Measurements from ENCODE around the gene DIP2A. TPM values are rescaled to one million over a fixed set of nuclear protein-coding genes. Genes with fewer than 3 reads are reported as not detected.

Gene DIP2A
- total RNA-seq, 1 experiment from 2014 or later = 19.4 TPM

DNA sequence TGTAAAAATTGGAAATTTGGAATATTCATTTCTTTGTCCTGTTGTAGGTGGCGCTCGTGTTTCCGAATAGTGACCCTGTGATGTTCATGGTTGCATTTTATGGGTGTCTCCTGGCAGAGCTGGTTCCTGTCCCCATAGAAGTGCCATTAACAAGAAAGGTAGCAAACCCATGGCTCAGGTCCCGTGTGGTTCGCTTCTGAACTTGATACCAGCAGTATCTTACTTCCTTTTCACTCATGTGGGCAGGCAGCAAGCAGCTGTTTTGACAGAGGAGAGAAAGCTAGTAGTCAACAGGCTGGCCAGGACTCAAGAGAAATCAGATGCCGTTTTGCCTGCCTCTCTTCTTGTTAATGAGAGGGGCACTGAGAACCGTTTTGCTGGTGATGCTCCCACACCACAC, 73.4 kb downstream of the DIP2A start:
- DNase-seq = no peak
- H3K4me3 ChIP-seq (ENCODE audit: insufficient read depth, low read depth, low read length) = no peak overlapping the region
- H3K36me3 ChIP-seq (replicated peaks; ENCODE audit: control insufficient read depth, insufficient read depth, low read length) = peaks cover 2% of the 10 kb centered on the region
- H3K27me3 ChIP-seq (ENCODE audit: control insufficient read depth, insufficient read depth, low read length) = no peaks in the 10 kb centered on the region

GRCh38 chr21:46537026-46537425, 78.3 kb downstream of the DIP2A start:
- Histone ChIP-seq H3K27me3 (ENCODE audit: control insufficient read depth, insufficient read depth, low read length) (no peaks in the 10 kb centered on the region), H3K4me3 (ENCODE audit: insufficient read depth, low read depth, low read length) (no peak overlapping the region), H3K36me3 (replicated peaks; ENCODE audit: control insufficient read depth, insufficient read depth, low read length) (peaks cover 14% of the 10 kb centered on the region)
- DNase-seq = no peak

- H3K4me3 ChIP-seq (ENCODE audit: insufficient read depth, low read depth, low read length) = no peak overlapping the region
- H3K27me3 ChIP-seq (ENCODE audit: control insufficient read depth, insufficient read depth, low read length) = no peaks in the 10 kb centered on the region
- no peak for DNase-seq
- peaks cover 14% of the 10 kb centered on the region for H3K36me3 ChIP-seq (replicated peaks; ENCODE audit: control insufficient read depth, insufficient read depth, low read length)
Observed at GRCh38 chr21:46538262-46538661, 79.6 kb downstream of the DIP2A start.

DNA sequence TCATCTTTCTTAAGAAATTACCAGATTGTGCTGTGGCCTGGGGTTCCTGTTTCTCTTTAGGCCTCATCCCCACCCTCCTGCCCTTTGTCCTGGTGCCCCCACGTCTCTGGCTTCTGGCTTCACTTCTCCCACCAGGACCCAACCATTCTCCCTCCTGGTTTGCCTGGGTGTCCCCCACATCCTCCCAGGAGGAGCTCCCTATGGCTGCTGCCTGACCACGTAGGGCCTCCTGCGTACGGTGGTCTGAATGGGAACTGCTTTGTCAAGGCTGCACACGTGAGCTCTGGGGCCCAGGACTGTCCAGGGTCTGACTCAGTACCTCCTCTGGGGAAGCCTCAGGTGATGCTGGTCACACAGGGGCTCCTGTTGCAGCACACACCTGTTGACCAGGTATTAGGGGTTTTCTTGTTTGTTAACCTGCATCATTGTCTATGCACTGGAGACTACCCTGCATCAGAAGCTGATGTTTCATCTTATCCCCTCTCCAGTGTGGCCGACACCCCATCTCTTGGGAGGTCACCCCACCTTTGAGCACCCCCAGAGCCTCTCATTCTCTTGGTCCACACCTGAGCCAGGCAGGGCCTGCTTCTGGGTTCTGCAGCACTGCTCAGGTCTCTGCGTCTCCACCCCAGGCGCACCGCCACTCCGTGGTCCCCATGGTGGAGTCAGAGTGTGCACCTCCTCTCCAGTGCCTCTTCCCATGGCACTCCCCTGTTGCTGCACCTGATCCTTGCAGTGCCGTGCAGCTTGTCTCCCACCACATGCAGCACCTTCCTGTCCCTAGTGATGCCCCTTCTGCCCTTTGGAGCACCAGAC, 80.4 kb downstream of the DIP2A start:
- DNase-seq = peak; percentile 16
- Histone ChIP-seq H3K27me3 (ENCODE audit: control insufficient read depth, insufficient read depth, low read length) (no peaks in the 10 kb centered on the region), H3K4me3 (ENCODE audit: insufficient read depth, low read depth, low read length) (no peak overlapping the region), H3K36me3 (replicated peaks; ENCODE audit: control insufficient read depth, insufficient read depth, low read length) (peaks cover 14% of the 10 kb centered on the region)

DNA sequence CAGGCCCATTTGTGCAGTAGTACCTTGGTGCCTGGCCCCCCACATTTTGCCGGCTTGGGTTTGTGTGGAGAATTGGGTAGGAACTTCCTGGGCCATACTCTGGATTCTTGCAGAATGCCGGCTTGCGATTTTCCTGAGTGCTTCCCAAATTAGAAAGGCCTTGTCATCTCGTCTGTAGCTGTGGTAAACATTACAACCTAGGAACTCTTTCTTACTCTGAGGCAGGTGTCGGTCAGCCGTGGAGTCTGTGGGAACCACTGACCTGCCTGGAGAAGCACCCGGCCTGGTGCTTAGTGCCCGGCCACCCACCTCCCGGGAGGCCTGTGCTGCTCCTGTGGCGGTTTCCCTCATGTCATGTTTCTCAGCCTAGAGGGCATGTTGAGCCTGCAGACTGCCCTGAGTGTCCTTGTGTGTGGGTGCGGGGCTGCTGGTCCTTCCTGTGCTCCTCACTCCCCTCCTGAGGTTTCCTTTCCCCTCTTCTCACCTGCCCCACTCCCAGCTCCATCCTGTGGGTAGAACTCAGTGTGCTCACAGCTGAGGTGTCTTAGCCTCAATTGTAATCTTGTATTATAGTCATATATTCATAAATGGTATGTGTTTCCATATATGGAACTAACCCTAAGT, 81.5 kb downstream of the DIP2A start:
- Histone ChIP-seq H3K4me3 (ENCODE audit: insufficient read depth, low read depth, low read length) (no peak overlapping the region), H3K27me3 (ENCODE audit: control insufficient read depth, insufficient read depth, low read length) (no peaks in the 10 kb centered on the region), H3K36me3 (replicated peaks; ENCODE audit: control insufficient read depth, insufficient read depth, low read length) (peaks cover 16% of the 10 kb centered on the region)
- DNase-seq = peak; percentile 17

GRCh38 chr21:46542588-46543124, 84.0 kb downstream of the DIP2A start:
- no peaks in the 10 kb centered on the region for H3K27me3 ChIP-seq (ENCODE audit: control insufficient read depth, insufficient read depth, low read length)
- no peak overlapping the region for H3K4me3 ChIP-seq (ENCODE audit: insufficient read depth, low read depth, low read length)
- DNase-seq = peak; percentile 31
- H3K36me3 ChIP-seq (replicated peaks; ENCODE audit: control insufficient read depth, insufficient read depth, low read length) = peaks cover 17% of the 10 kb centered on the region

- no peaks in the 10 kb centered on the region for H3K27me3 ChIP-seq (ENCODE audit: control insufficient read depth, insufficient read depth, low read length)
- peaks cover 16% of the 10 kb centered on the region for H3K36me3 ChIP-seq (replicated peaks; ENCODE audit: control insufficient read depth, insufficient read depth, low read length)
- H3K4me3 ChIP-seq (ENCODE audit: insufficient read depth, low read depth, low read length) = no peak overlapping the region
- DNase-seq = peak; percentile 40
Observed at GRCh38 chr21:46543306-46543705, 84.6 kb downstream of the DIP2A start.

DNA sequence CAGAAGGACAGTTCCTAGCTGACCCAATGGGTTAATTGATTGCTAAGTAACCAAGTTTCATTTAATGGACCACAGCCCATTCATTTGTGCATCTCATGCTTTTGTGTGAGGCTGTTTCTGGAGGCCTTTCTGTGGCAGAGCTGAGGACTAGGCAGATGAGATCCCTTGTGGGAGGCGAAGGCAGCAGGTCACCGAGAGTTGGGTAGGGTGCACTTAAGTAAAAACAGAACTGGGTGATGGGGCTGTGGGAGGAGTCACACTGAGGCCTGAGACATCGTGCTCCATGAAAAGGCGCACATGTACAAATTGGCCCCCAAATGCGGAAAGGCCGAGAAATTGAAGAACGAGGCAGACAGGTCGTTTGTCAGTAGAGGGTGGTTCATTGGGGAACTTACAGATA, 85.3 kb downstream of the DIP2A start:
- DNase-seq = peak; percentile 20
- Histone ChIP-seq H3K4me3 (ENCODE audit: insufficient read depth, low read depth, low read length) (no peak overlapping the region), H3K27me3 (ENCODE audit: control insufficient read depth, insufficient read depth, low read length) (no peaks in the 10 kb centered on the region), H3K36me3 (replicated peaks; ENCODE audit: control insufficient read depth, insufficient read depth, low read length) (peaks cover 15% of the 10 kb centered on the region)

DNA sequence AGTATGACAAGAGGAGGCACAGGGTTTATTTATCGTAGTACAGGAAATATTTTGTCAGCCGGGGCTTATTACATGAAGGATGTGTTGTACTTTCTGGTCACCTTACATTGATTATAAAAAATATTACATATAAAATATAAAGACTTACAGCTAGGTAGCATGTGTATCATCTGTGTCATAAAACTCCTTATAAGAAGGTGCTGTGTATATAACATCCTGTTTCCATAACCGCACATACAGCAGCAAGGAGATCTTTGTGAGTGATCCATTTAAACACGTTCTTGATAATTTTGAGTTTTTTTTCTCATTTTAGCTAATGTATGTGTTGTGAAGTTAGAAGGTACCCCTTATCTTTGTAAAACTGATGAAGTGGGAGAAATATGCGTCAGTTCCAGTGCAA, 86.1 kb downstream of the DIP2A start:
- no peaks in the 10 kb centered on the region for H3K27me3 ChIP-seq (ENCODE audit: control insufficient read depth, insufficient read depth, low read length)
- peaks cover 12% of the 10 kb centered on the region for H3K36me3 ChIP-seq (replicated peaks; ENCODE audit: control insufficient read depth, insufficient read depth, low read length)

DNA sequence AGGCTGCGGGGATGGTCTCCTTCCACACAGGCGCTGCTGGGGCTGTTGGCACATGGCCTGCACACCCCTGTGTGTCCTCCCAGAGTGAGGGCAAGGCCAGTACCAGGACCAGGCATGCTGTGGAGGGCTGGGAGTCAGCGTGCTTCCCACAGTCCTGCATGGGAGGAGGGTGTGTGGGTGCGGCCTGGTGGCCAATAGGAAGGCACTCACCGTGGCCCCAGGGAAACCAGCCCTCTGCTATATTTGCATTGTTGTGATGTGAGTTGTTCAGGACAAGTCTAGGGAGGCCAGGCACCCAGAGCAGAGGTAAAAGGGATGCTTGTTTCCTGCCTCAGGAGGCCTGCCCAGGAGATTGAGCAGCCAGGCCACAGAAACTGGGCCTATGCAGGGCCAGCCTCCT, 86.7 kb downstream of the DIP2A start:
- H3K27me3 ChIP-seq (ENCODE audit: control insufficient read depth, insufficient read depth, low read length) = no peaks in the 10 kb centered on the region
- H3K4me3 ChIP-seq (ENCODE audit: insufficient read depth, low read depth, low read length) = no peak overlapping the region
- H3K36me3 ChIP-seq (replicated peaks; ENCODE audit: control insufficient read depth, insufficient read depth, low read length) = peaks cover 12% of the 10 kb centered on the region
- peak; percentile 37 for DNase-seq

More for the DNA sequence above, 86.1 kb downstream of the DIP2A start:
- H3K4me3 ChIP-seq (ENCODE audit: insufficient read depth, low read depth, low read length) = no peak overlapping the region
- DNase-seq = no peak

- Histone ChIP-seq H3K4me3 (ENCODE audit: insufficient read depth, low read depth, low read length) (no peak overlapping the region), H3K36me3 (replicated peaks; ENCODE audit: control insufficient read depth, insufficient read depth, low read length) (peaks cover 12% of the 10 kb centered on the region), H3K27me3 (ENCODE audit: control insufficient read depth, insufficient read depth, low read length) (no peaks in the 10 kb centered on the region)
- DNase-seq = peak; percentile 30
Observed at GRCh38 chr21:46545911-46546310, 87.2 kb downstream of the DIP2A start.

GRCh38 chr21:46546799-46547198, 88.1 kb downstream of the DIP2A start:
- Histone ChIP-seq H3K27me3 (ENCODE audit: control insufficient read depth, insufficient read depth, low read length) (no peaks in the 10 kb centered on the region), H3K36me3 (replicated peaks; ENCODE audit: control insufficient read depth, insufficient read depth, low read length) (peaks cover 9% of the 10 kb centered on the region), H3K4me3 (ENCODE audit: insufficient read depth, low read depth, low read length) (no peak overlapping the region)
- DNase-seq = peak; percentile 13

DNA sequence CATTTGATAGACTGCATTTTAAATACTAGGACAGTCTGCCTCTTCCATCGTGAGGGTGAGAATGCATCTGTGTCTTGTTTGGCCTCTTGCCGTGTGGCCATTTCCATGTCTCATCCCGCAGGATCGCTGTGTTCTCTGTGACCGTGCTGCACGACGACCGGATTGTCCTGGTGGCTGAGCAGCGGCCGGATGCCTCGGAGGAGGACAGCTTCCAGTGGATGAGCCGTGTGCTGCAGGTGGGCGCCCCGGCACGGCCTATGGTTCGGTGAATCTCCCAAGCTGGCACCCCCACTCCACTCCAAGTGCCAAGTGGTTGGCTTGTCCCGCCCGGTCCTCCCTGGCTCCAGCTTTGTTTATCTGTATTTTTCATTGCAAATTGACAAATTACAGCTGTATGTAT, 91.0 kb downstream of the DIP2A start:
- Histone ChIP-seq H3K36me3 (replicated peaks; ENCODE audit: control insufficient read depth, insufficient read depth, low read length) (peaks cover 8% of the 10 kb centered on the region), H3K4me3 (ENCODE audit: insufficient read depth, low read depth, low read length) (no peak overlapping the region), H3K27me3 (ENCODE audit: control insufficient read depth, insufficient read depth, low read length) (no peaks in the 10 kb centered on the region)
- DNase-seq = peak; percentile 35

GRCh38 chr21:46550116-46550941, 91.6 kb downstream of the DIP2A start:
- DNase-seq = peak; percentile 35
- H3K27me3 ChIP-seq (ENCODE audit: control insufficient read depth, insufficient read depth, low read length) = no peaks in the 10 kb centered on the region
- H3K36me3 ChIP-seq (replicated peaks; ENCODE audit: control insufficient read depth, insufficient read depth, low read length) = peaks cover 9% of the 10 kb centered on the region
- no peak overlapping the region for H3K4me3 ChIP-seq (ENCODE audit: insufficient read depth, low read depth, low read length)
